ENCODE data around the gene VPS37C. TPM values are rescaled to one million over a fixed set of nuclear protein-coding genes. Genes with fewer than 3 reads are reported as not detected.

Gene VPS37C
- total RNA-seq, 6 donors from 2014 or later: 14.7 to 42.0 (median 24.3) TPM

GRCh38 chr11:61146416-61146815 lies 14.8 kb downstream of the VPS37C start:
- 84 to 85% methylated on average over 9 of the region's 9 CpGs for WGBS, 2 donors
- DNase-seq (no peak), ATAC-seq (ENCODE audit: low FRiP score in 2 of 2) (no peak)
- no peak overlapping the region for H3K4me3 ChIP-seq
- no peak for TF ChIP-seq POLR2A (IDR thresholded peaks at IDR 0.05)
- TF ChIP-seq CTCF (IDR thresholded peaks at IDR 0.05): no peak
- TF ChIP-seq EP300 (IDR thresholded peaks at IDR 0.05): no peak
- TF ChIP-seq POLR2AphosphoS5 (IDR thresholded peaks at IDR 0.05): no peak
- no peaks in the 10 kb centered on the region for H3K9me3 ChIP-seq
- H3K4me1 ChIP-seq: peaks cover 27 to 52% (median 40%) of the 10 kb centered on the region in 4 donors
- no peaks in the 10 kb centered on the region for H3K27me3 ChIP-seq
- H3K27ac ChIP-seq: no peak overlapping the region
- H3K36me3 ChIP-seq: no peaks in the 10 kb centered on the region

- H3K9me3 ChIP-seq: no peaks in the 10 kb centered on the region
- H3K4me1 ChIP-seq: peaks cover 17 to 52% (median 34%) of the 10 kb centered on the region in 4 donors
- TF ChIP-seq CTCF (IDR thresholded peaks at IDR 0.05) (no peak), POLR2A (IDR thresholded peaks at IDR 0.05) (no peak), EP300 (IDR thresholded peaks at IDR 0.05) (no peak), POLR2AphosphoS5 (IDR thresholded peaks at IDR 0.05) (no peak)
- no peak for DNase-seq
- no peaks in the 10 kb centered on the region for H3K27me3 ChIP-seq
- 87 to 90% methylated on average over 8 to 16 of the region's 17 CpGs for WGBS, 2 donors
- H3K4me3 ChIP-seq: no peak overlapping the region
- H3K27ac ChIP-seq: no peak overlapping the region
- no peak for ATAC-seq (ENCODE audit: low FRiP score in 2 of 2)
- no peaks in the 10 kb centered on the region for H3K36me3 ChIP-seq
Observed at GRCh38 chr11:61145228-61146005, 15.8 kb downstream of the VPS37C start.

GRCh38 chr11:61144511-61145179 lies 16.6 kb downstream of the VPS37C start:
- TF ChIP-seq POLR2AphosphoS5 (IDR thresholded peaks at IDR 0.05) (no peak), CTCF (IDR thresholded peaks at IDR 0.05) (no peak), EP300 (IDR thresholded peaks at IDR 0.05) (no peak), POLR2A (IDR thresholded peaks at IDR 0.05) (no peak)
- no peak overlapping the region for H3K4me3 ChIP-seq
- H3K9me3 ChIP-seq: no peaks in the 10 kb centered on the region
- WGBS, 2 donors: 92 to 94% methylated on average over 10 to 16 of the region's 16 CpGs
- no peaks in the 10 kb centered on the region for H3K27me3 ChIP-seq
- no peak for ATAC-seq (ENCODE audit: low FRiP score in 2 of 2)
- H3K27ac ChIP-seq: no peak overlapping the region
- H3K4me1 ChIP-seq: peaks cover 10 to 52% (median 29%) of the 10 kb centered on the region in 4 donors
- DNase-seq: no peak
- no peaks in the 10 kb centered on the region for H3K36me3 ChIP-seq

- Histone ChIP-seq H3K36me3 (peaks cover 0 to 14% (median 6%) of the 10 kb centered on the region in 4 donors), H3K27me3 (no peaks in the 10 kb centered on the region), H3K9me3 (no peaks in the 10 kb centered on the region), H3K4me3 (no peak overlapping the region), H3K4me1 (peaks cover 4 to 37% (median 22%) of the 10 kb centered on the region in 4 donors), H3K27ac (no peak overlapping the region)
- DNase-seq (no peak), ATAC-seq (ENCODE audit: low FRiP score in 2 of 2) (no peak)
- TF ChIP-seq CTCF (IDR thresholded peaks at IDR 0.05) (no peak), POLR2AphosphoS5 (IDR thresholded peaks at IDR 0.05) (no peak), POLR2A (IDR thresholded peaks at IDR 0.05) (no peak), EP300 (IDR thresholded peaks at IDR 0.05) (no peak)
- WGBS, 2 donors: 100% methylated on average over 1 of the region's 1 CpG
Observed at GRCh38 chr11:61142424-61142823, 18.8 kb downstream of the VPS37C start.

Measured in upper lobe of left lung (tissue), 6 donors.